Mesendoderm (in vitro differentiated cells): ENCODE measurements around the gene YAE1.

Experiments
- DNase-seq: peaks from one replicate; pipeline ENCODE4 v3.0.0; 2013
- H2AK5ac ChIP-seq: 2 replicates; pipeline ENCODE4 v1.6.1; 2013; ENCODE audit warnings: low read length, inconsistent platforms
- H2BK120ac ChIP-seq: 2 replicates; pipeline ENCODE4 v1.6.1; 2013; ENCODE audit warnings: low read depth, mild to moderate bottlenecking, low read length, moderate library complexity, mixed read lengths
- H2BK15ac ChIP-seq: replicated peaks from 2 replicates; pipeline ENCODE4 v1.6.1; 2013; ENCODE audit warnings: low read depth, mild to moderate bottlenecking, moderate library complexity
- H2BK5ac ChIP-seq: 2 replicates; pipeline ENCODE4 v1.6.1; 2013; ENCODE audit warnings: low read length, inconsistent platforms
- H3K18ac ChIP-seq: 2 replicates; pipeline ENCODE4 v1.6.1; 2013; ENCODE audit warnings: mild to moderate bottlenecking, low read length, mixed read lengths
- H3K23ac ChIP-seq: one replicate; pipeline ENCODE4 v1.6.1; 2013; ENCODE audit warnings: low read length
- H3K27ac ChIP-seq: 2 replicates; pipeline ENCODE4 v1.5.1; 2013; ENCODE audit warnings: low read depth, mild to moderate bottlenecking, inconsistent platforms, low read length, moderate library complexity
- H3K27me3 ChIP-seq: 2 replicates; pipeline ENCODE4 v1.6.1; 2013; ENCODE audit warnings: low read length, control low read depth, mild to moderate bottlenecking, inconsistent platforms; ENCODE audit not compliant: insufficient read depth, poor library complexity
- H3K36me3 ChIP-seq: 2 replicates; pipeline ENCODE4 v1.6.1; 2013; ENCODE audit warnings: low read length, inconsistent platforms; ENCODE audit not compliant: control insufficient read depth, insufficient read depth
- H3K4ac ChIP-seq: one replicate; pipeline ENCODE4 v1.6.1; 2013; ENCODE audit warnings: low read depth, mild to moderate bottlenecking, low read length, moderate library complexity
- H3K4me1 ChIP-seq: 2 replicates; pipeline ENCODE4 v1.6.1; 2013; ENCODE audit warnings: low read depth, low read length, inconsistent platforms; ENCODE audit not compliant: control insufficient read depth
- H3K4me2 ChIP-seq: 2 replicates; pipeline ENCODE4 v1.6.1; 2013; ENCODE audit warnings: low read length
- H3K4me3 ChIP-seq: 2 replicates; pipeline ENCODE4 v1.5.1; 2013; ENCODE audit warnings: mild to moderate bottlenecking, low read length
- H3K56ac ChIP-seq: one replicate; pipeline ENCODE4 v1.6.1; 2013; ENCODE audit warnings: low read length
- H3K79me1 ChIP-seq: 2 replicates; pipeline ENCODE4 v1.6.1; 2013; ENCODE audit warnings: low read length, inconsistent platforms
- H3K79me2 ChIP-seq: 2 replicates; pipeline ENCODE4 v1.6.1; 2013; ENCODE audit warnings: mild to moderate bottlenecking, low read length; ENCODE audit not compliant: control insufficient read depth, insufficient read depth
- H3K9ac ChIP-seq: 2 replicates; pipeline ENCODE4 v1.6.1; 2013; ENCODE audit warnings: low read length, inconsistent platforms
- H4K5ac ChIP-seq: one replicate; pipeline ENCODE4 v1.6.1; 2013; ENCODE audit warnings: low read length
- H4K8ac ChIP-seq: one replicate; pipeline ENCODE4 v1.6.1; 2013; ENCODE audit warnings: low read depth, mild to moderate bottlenecking, control low read depth, low read length, moderate library complexity
- WGBS: extraction: QIAGEN DNeasy Blood & Tissue Kit; methylation state at CpG from one replicate; pipeline ENCODE4 v1.1.7; 2013; ENCODE audit warnings: low lambda C conversion rate, missing lambda C conversion rate; ENCODE audit not compliant: insufficient coverage; ENCODE audit errors: extremely low coverage; 5-methylcytosine and 5-hydroxymethylcytosine counted together

Gene YAE1

DNA sequence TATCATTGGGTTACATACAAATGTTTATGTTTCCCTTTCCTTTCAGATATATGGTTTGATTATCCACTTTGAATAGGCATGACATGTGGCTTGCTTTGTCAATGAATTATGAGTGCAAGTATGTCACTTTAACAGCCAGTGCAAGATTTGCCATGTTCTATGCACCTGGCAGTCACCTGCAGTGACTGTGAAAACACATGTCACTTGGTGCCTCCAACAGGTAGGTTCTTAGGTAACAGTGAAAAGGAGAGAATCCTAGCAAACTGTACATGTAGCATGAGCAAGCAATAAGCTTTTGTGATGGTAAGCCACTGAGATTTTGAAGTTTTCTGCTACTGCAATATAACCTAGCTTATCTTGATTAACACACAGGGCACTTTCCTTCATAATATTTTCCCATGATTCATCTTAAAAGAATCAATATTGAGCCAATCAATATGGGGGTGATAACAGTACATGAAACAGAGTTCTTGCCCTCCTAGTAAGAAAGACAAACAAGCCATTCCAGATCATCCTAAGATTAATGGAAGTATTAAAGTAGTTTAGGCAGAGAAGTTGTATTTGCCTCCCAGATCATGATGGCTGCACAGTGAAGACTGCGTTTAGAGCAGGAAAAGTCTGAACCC is 49.3 kb downstream of the YAE1 start:
- no peaks in the 10 kb centered on the region for H3K27me3 ChIP-seq
- no peak overlapping the region for H2BK15ac ChIP-seq
- H3K4me1 ChIP-seq = no peaks in the 10 kb centered on the region
- no peak overlapping the region for H4K5ac ChIP-seq
- no peak overlapping the region for H3K27ac ChIP-seq
- no peak overlapping the region for H2AK5ac ChIP-seq
- H3K18ac ChIP-seq = no peak overlapping the region
- H3K9ac ChIP-seq = no peak overlapping the region
- H2BK5ac ChIP-seq = no peak overlapping the region
- H3K79me1 ChIP-seq = no peaks in the 10 kb centered on the region
- H2BK120ac ChIP-seq = no peak overlapping the region
- no peak overlapping the region for H3K4ac ChIP-seq
- no peaks in the 10 kb centered on the region for H3K36me3 ChIP-seq
- no peak overlapping the region for H3K4me2 ChIP-seq
- H4K8ac ChIP-seq = no peak overlapping the region
- no peaks in the 10 kb centered on the region for H3K79me2 ChIP-seq
- no peak overlapping the region for H3K23ac ChIP-seq
- H3K56ac ChIP-seq = no peak overlapping the region
- H3K4me3 ChIP-seq = no peak overlapping the region
- no peak for DNase-seq
- no CpG with 5 or more reads among the region's 1 CpG for WGBS

DNA sequence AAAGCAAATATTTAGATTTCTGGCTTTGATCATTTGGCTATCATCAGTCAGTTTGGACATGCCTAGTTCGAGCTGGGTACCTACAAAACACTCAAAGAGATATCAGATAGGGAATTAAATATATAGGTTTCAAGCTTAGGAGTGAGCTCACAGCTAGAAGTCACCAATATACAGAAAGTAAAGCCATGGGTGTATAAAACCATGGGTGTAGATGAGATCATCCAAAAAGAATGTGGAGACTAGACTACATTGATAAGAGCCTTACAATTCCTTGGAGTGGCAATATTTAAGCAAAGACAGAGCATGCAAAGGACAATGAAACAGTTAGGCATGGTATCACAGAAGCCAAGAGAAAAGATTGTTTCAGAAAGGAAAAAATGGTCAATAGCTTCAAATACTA is 49.9 kb downstream of the YAE1 start:
- H2BK15ac ChIP-seq = no peak overlapping the region
- H3K79me1 ChIP-seq = no peaks in the 10 kb centered on the region
- H3K79me2 ChIP-seq = no peaks in the 10 kb centered on the region
- H2BK5ac ChIP-seq = no peak overlapping the region
- no peaks in the 10 kb centered on the region for H3K4me1 ChIP-seq
- DNase-seq = peak; percentile 48
- no peak overlapping the region for H3K18ac ChIP-seq
- H2BK120ac ChIP-seq = no peak overlapping the region
- no peak overlapping the region for H4K8ac ChIP-seq
- H3K36me3 ChIP-seq = no peaks in the 10 kb centered on the region
- no peak overlapping the region for H3K4me3 ChIP-seq
- no peak overlapping the region for H3K27ac ChIP-seq
- no peak overlapping the region for H2AK5ac ChIP-seq
- no peak overlapping the region for H3K4me2 ChIP-seq
- no peak overlapping the region for H4K5ac ChIP-seq
- WGBS = no CpG with 5 or more reads among the region's 1 CpG
- no peak overlapping the region for H3K9ac ChIP-seq
- no peak overlapping the region for H3K56ac ChIP-seq
- H3K23ac ChIP-seq = no peak overlapping the region
- no peak overlapping the region for H3K4ac ChIP-seq
- H3K27me3 ChIP-seq = no peaks in the 10 kb centered on the region

GRCh38 chr7:39617005-39617404 is 50.8 kb downstream of the YAE1 start:
- H3K9ac ChIP-seq = no peak overlapping the region

DNA sequence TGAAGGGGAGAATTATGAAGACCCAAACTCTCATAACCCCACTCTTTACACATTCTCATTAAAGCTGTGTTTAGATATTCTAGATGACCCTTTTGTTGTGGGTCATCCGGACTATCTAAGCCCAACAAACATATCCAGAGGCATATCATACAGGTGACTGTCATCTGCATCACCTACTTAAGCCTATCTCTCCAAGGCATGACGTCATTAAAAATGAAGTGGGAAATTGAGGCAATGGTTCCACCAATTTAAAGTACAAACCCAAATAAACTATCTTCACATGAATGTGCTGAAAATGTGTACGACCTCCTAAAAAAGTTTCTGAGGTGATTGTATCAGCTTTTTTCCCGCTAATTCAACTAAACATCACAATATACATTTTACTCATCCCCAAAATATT is 52.7 kb downstream of the YAE1 start:
- Histone ChIP-seq H3K4ac (no peak overlapping the region), H3K23ac (no peak overlapping the region), H3K18ac (no peak overlapping the region), H2BK120ac (no peak overlapping the region), H3K79me2 (no peaks in the 10 kb centered on the region), H2AK5ac (no peak overlapping the region), H2BK5ac (no peak overlapping the region), H2BK15ac (no peak overlapping the region), H3K27me3 (no peaks in the 10 kb centered on the region), H3K4me3 (no peak overlapping the region), H3K56ac (no peak overlapping the region), H4K5ac (no peak overlapping the region), H3K4me2 (no peak overlapping the region), H3K9ac (no peak overlapping the region), H3K36me3 (no peaks in the 10 kb centered on the region), H3K79me1 (no peaks in the 10 kb centered on the region), H3K27ac (no peak overlapping the region), H3K4me1 (no peaks in the 10 kb centered on the region), H4K8ac (no peak overlapping the region)
- no peak for DNase-seq
- WGBS = no CpG with 5 or more reads among the region's 4 CpGs

More at GRCh38 chr7:39617005-39617404, 50.8 kb downstream of the YAE1 start:
- H3K27me3 ChIP-seq = no peaks in the 10 kb centered on the region
- no peak overlapping the region for H3K4me2 ChIP-seq
- H3K56ac ChIP-seq = no peak overlapping the region
- H3K79me1 ChIP-seq = no peaks in the 10 kb centered on the region
- no peak overlapping the region for H2BK5ac ChIP-seq
- no peak overlapping the region for H3K4ac ChIP-seq
- no peak overlapping the region for H2BK120ac ChIP-seq
- no peak overlapping the region for H4K5ac ChIP-seq
- no peak overlapping the region for H2AK5ac ChIP-seq
- no peaks in the 10 kb centered on the region for H3K79me2 ChIP-seq
- no peak overlapping the region for H3K4me3 ChIP-seq
- H4K8ac ChIP-seq = no peak overlapping the region
- H3K23ac ChIP-seq = no peak overlapping the region
- no peaks in the 10 kb centered on the region for H3K36me3 ChIP-seq
- no peak overlapping the region for H3K27ac ChIP-seq
- H3K4me1 ChIP-seq = no peaks in the 10 kb centered on the region
- DNase-seq = no peak
- H2BK15ac ChIP-seq = no peak overlapping the region
- no peak overlapping the region for H3K18ac ChIP-seq

DNA sequence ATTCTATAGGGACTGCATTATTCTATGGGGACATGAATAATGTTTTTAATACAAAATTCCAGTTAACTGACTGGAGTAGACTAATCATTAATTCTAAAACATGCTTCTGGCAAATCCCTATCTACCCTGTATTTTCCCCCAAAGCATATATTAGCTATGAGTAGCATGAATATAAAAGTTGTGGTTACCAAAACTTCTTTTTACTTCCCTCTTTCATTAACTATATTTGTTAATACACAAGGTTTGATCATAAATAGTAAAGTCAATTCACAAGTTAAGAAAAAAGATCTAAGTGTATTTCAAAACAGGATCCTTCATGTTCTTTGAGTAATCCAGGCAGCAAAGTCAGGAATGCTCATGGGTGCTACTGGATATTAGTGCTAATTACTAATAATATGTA is 54.3 kb downstream of the YAE1 start:
- Histone ChIP-seq H3K79me2 (peaks cover 14% of the 10 kb centered on the region), H2BK120ac (no peak overlapping the region), H2AK5ac (no peak overlapping the region), H4K8ac (no peak overlapping the region), H3K23ac (no peak overlapping the region), H4K5ac (no peak overlapping the region), H3K79me1 (peaks cover 2% of the 10 kb centered on the region), H3K27me3 (no peaks in the 10 kb centered on the region), H3K56ac (no peak overlapping the region), H3K36me3 (no peaks in the 10 kb centered on the region), H3K27ac (no peak overlapping the region), H3K4me1 (peaks cover 3% of the 10 kb centered on the region), H2BK5ac (no peak overlapping the region), H3K4me3 (no peak overlapping the region), H3K9ac (no peak overlapping the region), H3K4ac (no peak overlapping the region), H2BK15ac (no peak overlapping the region), H3K18ac (no peak overlapping the region), H3K4me2 (no peak overlapping the region)
- no peak for DNase-seq

DNA sequence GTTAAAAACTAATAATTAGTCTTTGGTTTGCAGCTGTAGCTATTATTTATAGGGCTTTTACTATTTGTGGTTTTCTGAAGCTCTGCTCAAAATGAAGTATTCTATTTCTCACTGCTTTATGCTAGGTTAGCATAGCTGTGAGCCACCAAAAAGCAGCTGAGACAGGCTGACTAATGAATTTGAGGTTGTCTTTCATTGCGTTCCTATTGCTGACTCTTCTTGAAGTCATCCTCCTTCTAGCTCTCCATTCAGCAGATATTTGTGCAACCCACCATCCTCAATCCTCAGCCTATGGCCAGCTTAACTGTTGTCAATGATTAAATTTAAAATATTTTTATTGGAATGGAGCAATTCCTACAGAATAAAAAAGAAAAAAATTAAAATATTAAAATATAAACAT is 55.1 kb downstream of the YAE1 start:
- no peak overlapping the region for H3K18ac ChIP-seq
- no peak overlapping the region for H2BK120ac ChIP-seq
- no peak overlapping the region for H2BK15ac ChIP-seq
- H3K4me2 ChIP-seq = no peak overlapping the region
- H3K36me3 ChIP-seq = no peaks in the 10 kb centered on the region
- WGBS = no CpG with 5 or more reads among the region's 1 CpG
- no peak overlapping the region for H2AK5ac ChIP-seq
- H3K4me3 ChIP-seq = no peak overlapping the region
- H3K79me2 ChIP-seq = peaks cover 20% of the 10 kb centered on the region
- H3K4me1 ChIP-seq = peaks cover 5% of the 10 kb centered on the region
- DNase-seq = no peak
- peaks cover 3% of the 10 kb centered on the region for H3K79me1 ChIP-seq
- no peak overlapping the region for H3K9ac ChIP-seq
- no peaks in the 10 kb centered on the region for H3K27me3 ChIP-seq
- H3K4ac ChIP-seq = no peak overlapping the region
- no peak overlapping the region for H4K5ac ChIP-seq
- H3K56ac ChIP-seq = no peak overlapping the region
- H4K8ac ChIP-seq = no peak overlapping the region
- no peak overlapping the region for H3K27ac ChIP-seq
- H2BK5ac ChIP-seq = no peak overlapping the region
- H3K23ac ChIP-seq = no peak overlapping the region
